ENCODE data around the gene NTN3. TPM values are rescaled to one million over a fixed set of nuclear protein-coding genes. Genes with fewer than 3 reads are reported as not detected.

The NTN3 gene
- total and polyA plus RNA-seq, 4 donors = 0.42 TPM; not detected in 3

DNA sequence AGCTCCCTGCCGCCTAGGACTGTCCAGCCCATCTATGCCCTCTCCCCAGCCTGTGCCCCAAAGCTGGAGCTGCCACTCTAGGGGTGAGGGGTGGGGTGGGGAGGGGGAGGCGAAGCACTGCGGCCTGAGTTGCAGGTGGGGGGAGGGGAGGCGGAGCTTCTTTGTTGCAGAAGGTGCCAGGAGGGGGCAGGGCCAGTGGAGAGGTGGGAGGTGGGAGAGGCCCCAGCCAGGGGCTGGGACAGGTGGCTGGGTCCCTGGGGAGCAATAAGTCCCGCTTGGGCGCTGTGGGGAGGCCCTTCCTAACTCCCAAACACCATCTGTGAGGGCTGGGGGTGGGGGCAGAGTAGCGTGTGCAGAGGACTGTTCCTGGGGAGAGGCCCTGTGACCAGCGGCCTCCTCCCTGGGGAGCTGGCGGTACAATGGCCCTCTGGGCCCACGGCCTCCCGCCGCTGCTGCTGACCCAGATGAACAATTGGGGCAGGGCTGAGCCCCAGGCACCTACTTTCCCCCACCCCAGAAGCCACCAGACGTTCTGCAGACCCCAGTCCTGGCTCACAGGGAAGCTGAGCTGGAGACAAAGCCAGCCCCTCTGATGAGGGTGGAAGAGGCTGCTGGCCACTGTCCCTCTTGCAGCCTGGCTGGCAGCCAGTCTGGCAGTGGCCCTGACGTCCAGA is 2.2 kb upstream of the NTN3 start:
- H3K4me1 ChIP-seq (ENCODE audit: control insufficient read depth in 1 of 2, insufficient read depth in 2 of 2, low read length in 2 of 2) = no peaks in the 10 kb centered on the region
- intact Hi-C loops (cut with DNase I) = no loop called here
- no peaks in the 10 kb centered on the region for H3K27me3 ChIP-seq (ENCODE audit: control insufficient read depth in 1 of 2, insufficient read depth in 2 of 2, low read length in 1 of 2)
- no peak for DNase-seq
- no peak overlapping the region for H3K27ac ChIP-seq (ENCODE audit: low read depth in 1 of 2, low read length in 2 of 2)
- WGBS, 2 donors = 4% methylated on average over 14 of the region's 14 CpGs
- H3K9me3 ChIP-seq (ENCODE audit: control insufficient read depth, low read length) = no peaks in the 10 kb centered on the region
- ATAC-seq (ENCODE audit: low FRiP score) = no peak
- no peak overlapping the region for H3K4me3 ChIP-seq (ENCODE audit: low read length in 2 of 2)
- H3K36me3 ChIP-seq (ENCODE audit: control insufficient read depth in 1 of 2, insufficient read depth in 2 of 2, low read length in 1 of 2) = no peaks in the 10 kb centered on the region

DNA sequence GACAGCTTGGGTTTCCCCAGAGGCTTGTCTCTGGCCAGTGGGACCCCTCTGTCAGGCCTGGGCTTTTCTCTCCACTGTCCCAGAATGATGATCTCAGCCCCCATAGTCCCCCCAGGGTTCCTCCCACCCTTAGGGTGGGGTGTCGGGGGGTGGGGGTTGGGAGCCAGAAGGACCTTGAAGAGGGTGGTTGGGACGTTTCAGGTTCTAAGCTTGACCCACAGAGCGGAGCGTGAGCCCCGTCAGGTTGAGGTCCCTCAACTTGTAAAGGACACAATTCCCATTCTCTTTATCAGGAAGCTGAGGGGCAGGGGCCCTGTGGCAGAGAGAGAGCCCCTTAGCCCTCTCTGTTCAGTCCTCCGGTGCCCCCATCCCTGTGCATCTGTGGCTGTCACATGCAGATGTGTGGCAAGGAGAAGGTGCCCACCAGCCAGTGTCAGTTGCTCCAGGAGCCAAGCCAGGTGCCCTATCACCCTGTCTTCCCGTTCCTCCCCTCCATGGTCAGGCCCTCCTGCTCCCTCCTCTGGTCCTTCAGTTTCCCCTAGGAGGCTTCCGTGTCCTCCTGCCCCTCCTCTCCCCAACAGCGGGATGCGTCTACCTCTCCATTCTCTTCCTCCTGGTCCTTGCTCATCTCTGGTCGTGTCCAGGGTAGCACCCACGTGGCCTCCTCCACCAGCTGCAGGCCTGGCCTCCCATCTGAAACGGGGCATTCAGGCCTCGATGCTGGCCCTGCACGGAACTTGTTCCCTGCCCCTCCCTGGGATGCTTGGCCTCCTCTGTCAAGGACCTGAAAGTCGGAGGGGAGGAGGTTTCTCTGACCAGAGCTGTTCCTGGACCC is 1.5 kb upstream of the NTN3 start:
- no peak for ATAC-seq (ENCODE audit: low FRiP score)
- Histone ChIP-seq H3K36me3 (ENCODE audit: control insufficient read depth in 1 of 2, insufficient read depth in 2 of 2, low read length in 1 of 2) (no peaks in the 10 kb centered on the region), H3K27ac (ENCODE audit: low read depth in 1 of 2, low read length in 2 of 2) (no peak overlapping the region), H3K9me3 (ENCODE audit: control insufficient read depth, low read length) (no peaks in the 10 kb centered on the region), H3K4me1 (ENCODE audit: control insufficient read depth in 1 of 2, insufficient read depth in 2 of 2, low read length in 2 of 2) (no peaks in the 10 kb centered on the region), H3K4me3 (ENCODE audit: low read length in 2 of 2) (no peak overlapping the region), H3K27me3 (ENCODE audit: control insufficient read depth in 1 of 2, insufficient read depth in 2 of 2, low read length in 1 of 2) (no peaks in the 10 kb centered on the region)
- 42 to 52% methylated on average over 16 of the region's 16 CpGs for WGBS, 2 donors
- DNase-seq = no peak
- intact Hi-C loops (cut with DNase I) = no loop called here

DNA sequence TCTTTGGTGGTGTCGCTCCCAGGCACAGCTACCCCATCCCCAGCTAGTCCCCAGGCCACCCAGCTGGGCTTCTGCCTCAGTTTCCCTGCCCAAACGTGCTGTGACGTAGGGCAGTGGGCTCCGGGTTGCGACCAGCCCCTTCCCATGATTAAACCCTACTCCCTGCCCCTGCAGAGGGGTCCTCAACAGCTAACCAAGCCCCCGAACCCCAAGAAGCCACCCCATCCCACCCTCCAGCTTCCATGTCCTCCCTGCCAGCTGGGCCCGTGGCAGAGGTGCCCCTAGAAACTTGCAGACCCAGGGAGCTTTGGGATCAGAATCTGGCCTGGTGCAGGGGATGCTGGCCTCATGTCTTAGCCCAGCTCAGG is 879 bp upstream of the NTN3 start:
- Histone ChIP-seq H3K9me3 (ENCODE audit: control insufficient read depth, low read length) (no peaks in the 10 kb centered on the region), H3K4me3 (ENCODE audit: low read length in 2 of 2) (no peak overlapping the region), H3K27me3 (ENCODE audit: control insufficient read depth in 1 of 2, insufficient read depth in 2 of 2, low read length in 1 of 2) (no peaks in the 10 kb centered on the region), H3K27ac (ENCODE audit: low read depth in 1 of 2, low read length in 2 of 2) (no peak overlapping the region), H3K36me3 (ENCODE audit: control insufficient read depth in 1 of 2, insufficient read depth in 2 of 2, low read length in 1 of 2) (no peaks in the 10 kb centered on the region), H3K4me1 (ENCODE audit: control insufficient read depth in 1 of 2, insufficient read depth in 2 of 2, low read length in 2 of 2) (no peaks in the 10 kb centered on the region)
- DNase-seq (no peak), ATAC-seq (ENCODE audit: low FRiP score) (no peak)
- 79 to 84% methylated on average over 7 of the region's 7 CpGs for WGBS, 2 donors
- intact Hi-C loops (cut with DNase I) = no loop called here

DNA sequence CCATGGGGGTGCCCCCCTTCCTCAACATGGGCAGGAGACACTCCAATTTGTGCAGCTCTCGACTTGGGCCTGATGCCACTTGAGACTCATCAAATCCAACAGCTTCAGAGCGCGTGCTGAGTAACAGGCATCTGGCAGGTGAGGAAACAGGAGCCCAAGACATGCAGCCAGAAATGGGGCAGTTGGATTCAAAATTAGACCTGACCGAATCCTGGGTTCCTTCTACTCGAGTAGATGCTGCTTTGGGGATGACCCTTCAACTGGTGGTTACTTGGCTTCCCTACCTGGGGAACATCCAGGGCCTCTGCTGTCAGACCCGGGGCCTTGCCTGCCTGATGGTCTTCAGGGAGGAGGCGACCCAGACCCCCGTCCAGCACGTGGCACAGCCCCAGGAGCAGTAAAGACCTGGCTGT is 488 bp upstream of the NTN3 start:
- H3K4me1 ChIP-seq (ENCODE audit: control insufficient read depth in 1 of 2, insufficient read depth in 2 of 2, low read length in 2 of 2) = no peaks in the 10 kb centered on the region

DNA sequence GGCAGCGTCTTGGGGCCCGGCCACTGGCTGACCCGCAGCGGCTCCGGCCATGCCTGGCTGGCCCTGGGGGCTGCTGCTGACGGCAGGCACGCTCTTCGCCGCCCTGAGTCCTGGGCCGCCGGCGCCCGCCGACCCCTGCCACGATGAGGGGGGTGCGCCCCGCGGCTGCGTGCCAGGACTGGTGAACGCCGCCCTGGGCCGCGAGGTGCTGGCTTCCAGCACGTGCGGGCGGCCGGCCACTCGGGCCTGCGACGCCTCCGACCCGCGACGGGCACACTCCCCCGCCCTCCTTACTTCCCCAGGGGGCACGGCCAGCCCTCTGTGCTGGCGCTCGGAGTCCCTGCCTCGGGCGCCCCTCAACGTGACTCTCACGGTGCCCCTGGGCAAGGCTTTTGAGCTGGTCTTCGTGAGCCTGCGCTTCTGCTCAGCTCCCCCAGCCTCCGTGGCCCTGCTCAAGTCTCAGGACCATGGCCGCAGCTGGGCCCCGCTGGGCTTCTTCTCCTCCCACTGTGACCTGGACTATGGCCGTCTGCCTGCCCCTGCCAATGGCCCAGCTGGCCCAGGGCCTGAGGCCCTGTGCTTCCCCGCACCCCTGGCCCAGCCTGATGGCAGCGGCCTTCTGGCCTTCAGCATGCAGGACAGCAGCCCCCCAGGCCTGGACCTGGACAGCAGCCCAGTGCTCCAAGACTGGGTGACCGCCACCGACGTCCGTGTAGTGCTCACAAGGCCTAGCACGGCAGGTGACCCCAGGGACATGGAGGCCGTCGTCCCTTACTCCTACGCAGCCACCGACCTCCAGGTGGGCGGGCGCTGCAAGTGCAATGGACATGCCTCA is 773 bp downstream of the NTN3 start:
- no peaks in the 10 kb centered on the region for H3K27me3 ChIP-seq (ENCODE audit: control insufficient read depth in 1 of 2, insufficient read depth in 2 of 2, low read length in 1 of 2)
- no peak overlapping the region for H3K4me3 ChIP-seq (ENCODE audit: low read length in 2 of 2)
- H3K36me3 ChIP-seq (ENCODE audit: control insufficient read depth in 1 of 2, insufficient read depth in 2 of 2, low read length in 1 of 2) = no peaks in the 10 kb centered on the region
- no peak overlapping the region for H3K27ac ChIP-seq (ENCODE audit: low read depth in 1 of 2, low read length in 2 of 2)
- intact Hi-C loops (cut with DNase I) = no loop called here
- ATAC-seq (ENCODE audit: low FRiP score) (no peak), DNase-seq (no peak)
- 42 to 45% methylated on average over 46 to 61 of the region's 61 CpGs for whole genome bisulfite sequencing, 2 donors
- H3K9me3 ChIP-seq (ENCODE audit: control insufficient read depth, low read length) = no peaks in the 10 kb centered on the region
- no peaks in the 10 kb centered on the region for H3K4me1 ChIP-seq (ENCODE audit: control insufficient read depth in 1 of 2, insufficient read depth in 2 of 2, low read length in 2 of 2)

More for the DNA sequence above, 488 bp upstream of the NTN3 start:
- H3K36me3 ChIP-seq (ENCODE audit: control insufficient read depth in 1 of 2, insufficient read depth in 2 of 2, low read length in 1 of 2) = no peaks in the 10 kb centered on the region
- ATAC-seq (ENCODE audit: low FRiP score) = no peak
- H3K4me3 ChIP-seq (ENCODE audit: low read length in 2 of 2) = no peak overlapping the region
- no peak for DNase-seq
- WGBS, 2 donors = 22 to 39% methylated on average over 9 of the region's 9 CpGs
- no peak overlapping the region for H3K27ac ChIP-seq (ENCODE audit: low read depth in 1 of 2, low read length in 2 of 2)
- H3K27me3 ChIP-seq (ENCODE audit: control insufficient read depth in 1 of 2, insufficient read depth in 2 of 2, low read length in 1 of 2) = no peaks in the 10 kb centered on the region
- intact Hi-C loops (cut with DNase I) = no loop called here
- no peaks in the 10 kb centered on the region for H3K9me3 ChIP-seq (ENCODE audit: control insufficient read depth, low read length)

DNA sequence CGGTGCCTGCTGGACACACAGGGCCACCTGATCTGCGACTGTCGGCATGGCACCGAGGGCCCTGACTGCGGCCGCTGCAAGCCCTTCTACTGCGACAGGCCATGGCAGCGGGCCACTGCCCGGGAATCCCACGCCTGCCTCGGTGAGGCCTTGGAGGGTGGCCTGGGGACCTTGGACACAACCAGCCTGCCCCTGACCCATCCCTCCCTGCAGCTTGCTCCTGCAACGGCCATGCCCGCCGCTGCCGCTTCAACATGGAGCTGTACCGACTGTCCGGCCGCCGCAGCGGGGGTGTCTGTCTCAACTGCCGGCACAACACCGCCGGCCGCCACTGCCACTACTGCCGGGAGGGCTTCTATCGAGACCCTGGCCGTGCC is 1.4 kb downstream of the NTN3 start:
- H3K27me3 ChIP-seq (ENCODE audit: control insufficient read depth in 1 of 2, insufficient read depth in 2 of 2, low read length in 1 of 2) = no peaks in the 10 kb centered on the region
- WGBS, 2 donors = 96 to 98% methylated on average over 22 to 27 of the region's 27 CpGs
- intact Hi-C loops (cut with DNase I) = no loop called here
- H3K36me3 ChIP-seq (ENCODE audit: control insufficient read depth in 1 of 2, insufficient read depth in 2 of 2, low read length in 1 of 2) = no peaks in the 10 kb centered on the region
- ATAC-seq (ENCODE audit: low FRiP score) (no peak), DNase-seq (no peak)
- no peak overlapping the region for H3K4me3 ChIP-seq (ENCODE audit: low read length in 2 of 2)
- no peak overlapping the region for H3K27ac ChIP-seq (ENCODE audit: low read depth in 1 of 2, low read length in 2 of 2)
- H3K4me1 ChIP-seq (ENCODE audit: control insufficient read depth in 1 of 2, insufficient read depth in 2 of 2, low read length in 2 of 2) = no peaks in the 10 kb centered on the region
- H3K9me3 ChIP-seq (ENCODE audit: control insufficient read depth, low read length) = no peaks in the 10 kb centered on the region

DNA sequence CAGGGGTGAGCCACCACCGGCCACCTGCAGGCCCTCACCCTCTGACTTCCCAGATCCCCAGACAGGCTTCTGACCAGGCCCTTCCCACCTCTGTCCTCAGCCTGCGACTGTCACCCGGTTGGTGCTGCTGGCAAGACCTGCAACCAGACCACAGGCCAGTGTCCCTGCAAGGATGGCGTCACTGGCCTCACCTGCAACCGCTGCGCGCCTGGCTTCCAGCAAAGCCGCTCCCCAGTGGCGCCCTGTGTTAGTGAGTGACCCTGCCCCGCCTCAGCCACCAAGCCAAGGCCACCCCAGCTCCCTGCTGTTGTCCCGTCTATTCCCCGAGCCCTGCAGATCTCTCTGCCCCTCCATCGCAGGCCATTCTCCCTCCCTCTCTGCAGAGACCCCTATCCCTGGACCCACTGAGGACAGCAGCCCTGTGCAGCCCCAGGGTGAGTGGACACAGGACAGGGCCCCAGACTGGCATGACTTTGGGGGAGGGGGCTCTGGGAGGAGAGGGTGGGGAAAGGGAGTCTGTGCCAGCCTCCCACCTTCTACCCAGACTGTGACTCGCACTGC is 1.9 kb downstream of the NTN3 start:
- Histone ChIP-seq H3K27ac (ENCODE audit: low read depth in 1 of 2, low read length in 2 of 2) (no peak overlapping the region), H3K36me3 (ENCODE audit: control insufficient read depth in 1 of 2, insufficient read depth in 2 of 2, low read length in 1 of 2) (no peaks in the 10 kb centered on the region), H3K4me3 (ENCODE audit: low read length in 2 of 2) (no peak overlapping the region), H3K27me3 (ENCODE audit: control insufficient read depth in 1 of 2, insufficient read depth in 2 of 2, low read length in 1 of 2) (no peaks in the 10 kb centered on the region), H3K4me1 (ENCODE audit: control insufficient read depth in 1 of 2, insufficient read depth in 2 of 2, low read length in 2 of 2) (no peaks in the 10 kb centered on the region), H3K9me3 (ENCODE audit: control insufficient read depth, low read length) (no peaks in the 10 kb centered on the region)
- intact Hi-C loops (cut with DNase I) = no loop called here
- no peak for DNase-seq
- 90 to 91% methylated on average over 14 of the region's 14 CpGs for WGBS, 2 donors
- ATAC-seq (ENCODE audit: low FRiP score) = no peak

DNA sequence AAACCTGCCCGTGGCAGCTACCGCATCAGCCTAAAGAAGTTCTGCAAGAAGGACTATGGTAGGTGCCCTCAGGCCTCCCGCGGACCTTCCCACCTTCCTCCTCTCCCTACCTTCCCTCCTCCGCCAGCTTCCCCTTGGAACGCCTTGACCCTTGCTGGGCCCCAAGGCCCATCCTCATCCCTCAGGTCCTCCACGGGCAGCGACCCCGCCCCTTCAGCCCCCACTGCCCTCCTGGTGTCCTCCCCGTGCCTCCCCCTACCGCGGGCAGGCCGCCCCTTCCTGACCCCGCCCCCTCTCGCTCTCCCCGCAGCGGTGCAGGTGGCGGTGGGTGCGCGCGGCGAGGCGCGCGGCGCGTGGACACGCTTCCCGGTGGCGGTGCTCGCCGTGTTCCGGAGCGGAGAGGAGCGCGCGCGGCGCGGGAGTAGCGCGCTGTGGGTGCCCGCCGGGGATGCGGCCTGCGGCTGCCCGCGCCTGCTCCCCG is 2.4 kb downstream of the NTN3 start:
- Histone ChIP-seq H3K27ac (ENCODE audit: low read depth in 1 of 2, low read length in 2 of 2) (no peak overlapping the region), H3K9me3 (ENCODE audit: control insufficient read depth, low read length) (no peaks in the 10 kb centered on the region), H3K27me3 (ENCODE audit: control insufficient read depth in 1 of 2, insufficient read depth in 2 of 2, low read length in 1 of 2) (no peaks in the 10 kb centered on the region), H3K4me1 (ENCODE audit: control insufficient read depth in 1 of 2, insufficient read depth in 2 of 2, low read length in 2 of 2) (no peaks in the 10 kb centered on the region), H3K36me3 (ENCODE audit: control insufficient read depth in 1 of 2, insufficient read depth in 2 of 2, low read length in 1 of 2) (no peaks in the 10 kb centered on the region), H3K4me3 (ENCODE audit: low read length in 2 of 2) (peak overlapping the region in 1 of 2 donors; percentile 32)
- no peak for DNase-seq
- ATAC-seq (ENCODE audit: low FRiP score) = no peak
- 6 to 8% methylated on average over 43 to 49 of the region's 49 CpGs for WGBS, 2 donors
- intact Hi-C loops (cut with DNase I) = no loop called here
